ENCODE data around the gene ANXA6.
A peak's percentile ranks its signal among the peaks of the same experiment; 100 is the strongest.

ANXA6 gene

DNA sequence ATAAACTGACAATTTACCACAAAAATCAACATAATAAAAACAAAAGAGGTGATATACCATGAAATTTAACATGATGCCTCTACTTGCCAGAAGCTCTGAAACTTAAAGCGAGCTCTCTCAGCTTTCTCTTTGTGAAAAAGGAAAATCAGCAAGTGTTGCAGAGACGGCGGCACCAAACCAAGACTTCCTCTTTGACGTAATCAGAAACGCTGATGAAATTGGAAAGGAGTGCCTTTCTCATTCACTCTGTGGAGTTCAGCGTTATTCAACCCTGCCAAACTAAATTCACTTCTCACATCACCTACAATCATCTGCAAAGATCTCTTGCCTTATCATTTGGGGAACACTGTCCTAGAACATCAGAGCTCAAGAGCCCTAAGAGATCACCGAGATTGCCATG lies 32.2 kb downstream of the ANXA6 start:
- DNase-seq: no peak

DNA sequence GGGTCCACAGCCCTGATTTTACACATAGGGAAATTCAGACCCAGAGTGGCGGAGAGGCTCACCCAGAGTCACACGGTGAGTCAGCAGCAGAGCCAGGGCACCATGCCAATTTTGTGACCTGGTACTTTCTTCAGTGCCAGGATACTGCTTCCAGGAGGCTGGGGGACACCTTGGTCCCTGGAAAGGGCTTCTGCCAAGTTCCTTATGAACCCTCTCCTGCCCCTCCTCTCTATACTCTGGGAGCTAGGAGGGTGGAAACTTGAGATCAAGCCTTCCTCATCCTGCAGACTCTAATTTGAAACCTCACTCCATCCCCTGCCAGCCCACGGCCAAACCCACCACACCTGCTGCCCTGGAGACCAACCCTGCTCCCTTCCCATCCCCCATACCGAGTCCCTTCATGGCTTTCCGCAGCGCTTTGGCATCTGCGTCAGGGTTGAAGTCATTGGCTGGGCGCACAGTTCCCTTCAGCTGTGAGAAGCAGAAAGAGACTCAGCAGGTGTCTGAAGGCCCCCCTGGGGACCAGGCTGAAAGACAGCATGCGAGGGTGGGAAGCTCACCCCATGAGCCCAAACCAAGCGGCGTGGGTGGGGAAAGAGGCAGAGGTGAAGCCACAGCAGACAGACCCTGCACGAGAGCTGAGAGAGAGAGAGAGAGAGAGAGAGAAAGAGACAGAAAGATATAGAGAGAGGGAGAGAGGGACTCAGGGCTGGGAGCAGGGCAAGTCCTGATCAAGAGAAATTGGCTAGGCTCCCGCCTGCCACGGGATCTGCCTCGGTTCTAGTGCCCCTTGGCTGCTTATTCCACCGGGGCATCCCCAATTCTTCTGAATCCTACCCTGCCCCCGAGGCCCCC lies 33.5 kb downstream of the ANXA6 start:
- DNase-seq: peak; percentile 33

DNA sequence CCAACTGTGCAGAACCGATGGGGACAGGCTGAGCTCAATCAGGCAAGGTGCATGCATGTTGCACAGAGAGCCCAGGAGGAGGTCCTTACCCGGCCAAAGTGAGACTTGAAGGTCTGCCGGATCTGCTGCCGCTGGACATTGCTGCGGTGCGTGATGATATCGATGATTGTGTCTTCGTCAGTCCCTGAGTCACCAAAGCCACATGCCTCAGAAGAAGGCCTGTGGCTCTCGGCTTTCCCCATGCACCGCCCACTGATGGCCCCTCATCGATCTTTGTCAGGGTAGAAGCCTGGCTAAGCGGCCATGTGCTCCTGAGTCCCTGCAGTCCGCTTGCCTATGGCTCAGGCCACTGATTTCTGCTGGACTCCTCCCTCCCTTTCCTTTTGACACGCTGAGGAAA lies 34.8 kb downstream of the ANXA6 start:
- no peak for DNase-seq

DNA sequence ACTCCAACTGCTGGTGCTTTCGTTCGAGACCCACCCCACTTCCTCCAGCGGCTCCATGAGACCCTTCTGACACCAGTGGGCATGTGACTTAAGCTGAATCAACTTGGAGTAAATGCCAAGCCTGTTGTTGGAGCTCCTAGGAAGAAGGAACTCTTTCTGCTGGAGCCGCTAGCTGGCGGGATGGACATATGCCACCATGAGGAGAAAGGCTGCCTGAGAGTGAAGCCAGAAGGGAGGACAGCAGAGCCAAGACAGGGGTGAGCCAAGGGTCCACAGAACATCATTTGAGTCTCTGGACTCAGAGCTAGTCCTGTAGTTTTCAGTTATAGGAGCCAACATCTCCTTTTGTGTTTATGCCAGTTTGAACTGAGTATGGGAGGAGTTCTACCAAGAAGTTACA lies 35.9 kb downstream of the ANXA6 start:
- DNase-seq: no peak

DNA sequence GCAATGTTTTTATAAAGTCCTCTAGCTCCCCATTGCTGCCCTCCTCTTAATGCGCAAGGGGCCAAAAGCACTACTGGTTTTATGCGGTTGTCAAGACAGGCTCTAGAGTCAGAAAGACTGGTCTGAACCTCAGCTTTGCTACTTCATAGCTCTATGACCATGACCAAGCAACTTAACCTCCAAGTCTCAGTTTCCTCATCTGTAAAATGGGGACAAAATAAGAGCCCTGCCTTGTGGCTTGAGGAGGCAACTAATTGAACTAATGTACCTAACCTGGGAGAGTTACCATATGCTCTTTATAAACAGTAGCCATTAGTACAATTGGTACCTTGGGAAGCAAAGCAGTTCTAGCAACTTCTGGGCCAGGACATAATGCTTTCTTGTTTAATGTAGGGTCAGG lies 36.5 kb downstream of the ANXA6 start:
- DNase-seq: no peak

DNA sequence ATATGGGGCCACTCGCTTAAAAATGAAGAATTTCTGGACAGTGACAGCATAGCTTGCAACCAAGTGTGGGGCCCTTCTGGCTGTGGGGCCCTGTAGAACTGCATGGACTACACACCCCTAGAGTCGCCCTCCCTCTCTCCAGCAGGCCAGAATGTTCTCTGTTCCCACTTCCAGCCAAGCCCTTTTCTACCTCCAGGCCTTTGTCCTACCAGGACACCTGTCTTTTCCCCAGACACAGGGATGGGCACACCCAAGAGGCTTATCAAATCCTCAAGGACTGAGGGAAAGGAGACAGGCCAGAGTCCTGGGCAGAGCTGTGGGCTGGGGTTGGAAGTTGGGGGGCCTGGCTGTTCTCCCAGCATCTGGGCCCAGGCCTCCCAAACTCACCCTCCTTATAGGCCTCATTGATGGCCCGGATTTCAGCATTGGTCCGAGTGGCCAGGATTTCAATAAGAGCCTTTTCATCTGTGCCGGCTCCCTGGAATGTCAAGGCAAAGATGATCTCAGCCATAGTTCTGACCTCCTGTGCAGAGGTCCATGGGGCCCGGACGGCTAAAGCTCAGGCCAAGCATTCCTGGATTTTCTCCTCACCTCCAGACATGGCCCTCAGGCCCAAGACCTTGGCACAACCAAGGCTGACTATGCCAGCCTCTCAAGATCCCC lies 38.5 kb downstream of the ANXA6 start:
- DNase-seq: no peak

DNA sequence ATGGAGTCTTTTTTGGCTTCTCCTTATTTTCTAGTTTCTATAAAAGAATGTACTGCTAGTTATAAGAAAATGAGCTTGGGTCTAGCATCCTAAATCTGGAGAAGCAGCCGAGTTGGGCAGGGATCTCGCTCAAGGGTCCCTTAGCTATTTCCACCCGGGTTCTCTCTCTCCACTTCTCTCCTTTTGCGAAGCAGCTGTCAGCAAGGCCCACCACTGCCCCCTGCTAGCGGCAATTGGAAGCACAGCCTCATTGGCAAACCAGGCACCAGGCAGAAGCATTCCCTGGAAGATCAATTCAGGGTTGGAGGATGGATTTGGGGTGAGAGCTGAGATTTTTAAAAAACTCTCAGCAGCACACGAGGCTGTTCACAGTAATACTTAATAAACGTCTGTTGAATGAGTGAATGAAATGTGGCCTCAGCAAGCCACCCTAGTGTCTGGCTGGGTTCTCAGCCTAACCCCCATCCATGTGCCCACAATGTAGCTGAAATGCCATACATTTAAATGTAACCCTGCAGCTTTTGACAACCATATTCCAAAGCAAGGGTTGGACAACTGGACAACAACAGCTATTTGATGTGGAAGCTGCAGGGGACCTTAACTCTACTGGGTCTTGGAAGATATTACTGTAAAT lies 42.2 kb downstream of the ANXA6 start:
- peak; percentile 71 for DNase-seq

DNA sequence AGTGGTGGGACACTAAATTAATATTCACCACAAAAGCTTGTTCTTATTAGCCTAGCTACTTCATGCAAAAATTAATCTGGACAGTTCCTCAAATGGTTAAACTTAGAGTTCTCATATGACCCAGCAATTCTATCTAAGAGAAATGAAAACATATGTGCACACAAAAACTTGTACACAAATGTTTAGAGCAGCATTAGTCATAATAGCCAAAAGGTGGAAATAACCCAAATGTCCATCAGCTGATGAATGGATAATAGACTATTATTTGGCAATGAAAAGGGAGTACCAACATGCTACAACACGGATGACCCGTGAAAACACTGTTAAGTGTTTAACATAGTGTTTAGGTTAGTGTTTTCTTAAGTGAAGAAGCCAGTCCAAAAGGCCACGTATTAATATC lies 43.9 kb downstream of the ANXA6 start:
- no peak for DNase-seq

DNA sequence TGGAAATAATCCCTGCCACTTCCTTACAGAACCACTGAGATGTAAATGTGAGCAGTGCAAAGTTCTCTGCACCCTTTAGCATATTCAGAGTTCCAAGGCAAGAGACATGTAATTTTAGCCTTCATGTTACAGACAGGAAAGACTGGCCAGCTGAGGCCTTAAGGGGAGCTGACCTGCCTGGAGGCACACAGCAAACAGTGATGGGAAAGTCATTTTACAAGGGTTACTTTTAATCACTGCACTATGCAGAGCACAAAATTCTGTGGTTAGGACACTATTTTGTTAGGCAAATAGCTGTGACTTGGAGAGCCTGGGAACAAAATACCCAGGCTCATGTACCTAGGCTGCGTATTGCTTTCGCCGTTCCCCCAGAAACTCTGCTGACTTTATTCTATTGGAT lies 46.6 kb downstream of the ANXA6 start:
- DNase-seq: no peak

DNA sequence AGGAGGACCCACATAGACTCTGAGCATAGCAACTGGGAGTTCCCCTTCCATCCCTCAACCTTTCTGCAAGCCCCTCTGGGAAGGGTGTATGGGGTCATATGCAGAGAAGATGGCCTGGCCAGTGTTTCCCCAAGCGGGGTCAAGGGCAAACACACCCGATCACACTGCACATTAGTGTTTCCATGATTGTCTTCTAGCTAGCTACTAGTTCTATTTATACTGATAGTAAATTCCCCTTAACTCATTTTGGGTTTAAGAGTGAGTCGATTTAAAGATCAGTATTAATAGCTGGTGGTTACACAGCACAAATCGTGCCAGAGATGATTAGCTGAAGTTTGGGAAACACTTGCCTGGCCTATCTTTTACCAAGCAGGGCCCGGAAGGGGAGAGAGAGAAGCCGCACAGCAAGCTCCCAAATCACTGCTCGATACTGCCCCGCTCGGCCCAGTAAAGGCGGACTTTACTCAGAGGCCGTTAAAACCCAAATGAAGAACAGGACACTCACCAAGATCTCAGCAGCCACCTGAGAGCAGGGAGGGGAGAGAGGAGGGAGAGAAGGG lies 47.4 kb downstream of the ANXA6 start:
- no peak for DNase-seq

DNA sequence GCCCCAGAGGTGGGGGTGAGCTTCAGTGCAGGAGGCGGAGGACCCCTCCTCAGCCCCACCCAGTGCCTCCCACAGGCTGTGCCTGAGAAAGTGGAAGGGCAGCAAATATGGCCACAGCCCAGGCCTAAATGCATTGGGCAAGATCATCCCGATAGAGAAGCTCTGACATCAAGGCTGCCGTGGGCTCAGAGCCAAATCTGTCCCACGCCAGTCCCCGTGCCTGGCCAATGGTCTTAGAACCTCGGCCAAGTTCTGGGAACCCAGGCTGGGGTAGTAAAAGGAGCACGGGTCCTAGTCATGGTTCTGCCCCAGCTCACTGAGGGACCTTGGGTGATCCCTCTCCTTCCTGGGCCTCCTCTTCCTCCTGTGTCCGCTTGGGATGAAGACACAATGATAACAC lies 49.0 kb downstream of the ANXA6 start:
- no peak for DNase-seq

DNA sequence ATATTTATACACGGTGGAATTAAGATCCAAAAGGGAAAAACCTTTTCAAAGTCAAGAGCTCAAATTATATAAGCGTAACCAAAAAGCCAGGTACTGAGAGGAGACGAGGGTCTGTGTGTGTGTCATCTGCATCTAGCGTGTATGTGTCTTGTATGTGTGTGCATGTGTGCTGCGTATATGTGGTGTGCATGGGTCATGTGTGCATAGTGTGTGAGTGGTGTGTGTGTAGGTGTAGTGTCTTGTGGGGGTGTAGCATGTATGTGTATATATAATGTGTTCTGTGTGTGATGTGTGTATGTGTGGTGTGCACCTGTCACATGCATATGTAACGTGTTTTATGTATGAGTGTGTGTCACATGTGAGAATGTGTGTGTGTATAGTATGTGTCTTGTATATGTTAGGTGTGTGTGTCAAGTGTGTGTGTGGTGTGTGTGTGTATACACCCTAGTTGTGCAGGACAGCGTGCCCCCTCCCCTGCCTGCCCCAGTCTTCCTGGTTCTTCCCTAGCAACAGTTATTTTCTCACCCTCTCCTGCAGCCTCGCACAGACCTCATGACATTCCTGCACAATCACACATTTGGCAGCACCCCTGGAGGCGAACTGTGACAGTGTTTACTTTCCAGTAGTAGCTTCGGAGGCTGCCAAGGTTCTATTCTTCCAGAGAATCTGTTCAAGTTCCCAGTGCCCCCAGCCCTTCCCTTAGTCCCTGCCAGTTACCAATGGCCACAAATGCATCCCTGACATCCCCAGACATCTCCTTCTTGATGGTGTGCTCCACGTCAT lies 49.6 kb downstream of the ANXA6 start:
- no peak for DNase-seq

DNA sequence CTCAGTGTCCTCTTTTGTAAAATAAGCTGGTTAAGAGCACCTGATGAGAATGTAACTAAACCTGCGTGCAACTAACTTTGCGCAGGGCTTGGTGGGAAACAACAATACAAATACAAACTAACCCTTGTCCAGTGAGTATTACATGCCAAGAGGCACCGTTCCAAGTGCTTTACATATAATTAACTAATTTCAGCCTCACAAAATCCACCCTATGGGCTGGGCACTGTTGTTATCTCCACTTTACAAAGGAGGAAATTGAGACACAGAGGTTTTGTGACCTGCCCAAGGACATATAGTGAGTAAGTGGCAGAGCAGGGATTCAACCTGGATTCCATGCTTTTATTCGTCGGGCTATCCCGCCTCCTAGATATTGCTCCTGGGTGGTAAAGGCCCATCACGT lies 50.5 kb downstream of the ANXA6 start:
- DNase-seq: no peak

DNA sequence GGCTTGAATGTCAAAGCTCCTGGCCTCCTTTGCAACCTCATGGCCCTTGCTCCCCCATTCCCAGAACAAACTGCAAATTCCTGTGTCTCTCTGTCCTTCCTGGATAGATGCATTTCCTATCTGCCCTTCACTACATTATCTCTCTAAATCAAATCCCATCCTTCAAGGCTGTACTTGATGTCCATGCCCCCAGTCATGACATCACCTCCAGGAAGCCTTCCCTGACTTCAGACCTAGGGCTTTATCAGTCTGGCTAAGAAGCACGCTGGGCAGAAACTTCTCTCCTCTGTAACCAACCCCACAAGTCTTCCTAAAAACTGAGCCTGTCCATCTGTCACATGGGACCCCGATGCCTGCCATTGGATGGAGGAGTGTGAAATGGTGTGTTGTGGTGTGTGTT lies 51.1 kb downstream of the ANXA6 start:
- DNase-seq: no peak

DNA sequence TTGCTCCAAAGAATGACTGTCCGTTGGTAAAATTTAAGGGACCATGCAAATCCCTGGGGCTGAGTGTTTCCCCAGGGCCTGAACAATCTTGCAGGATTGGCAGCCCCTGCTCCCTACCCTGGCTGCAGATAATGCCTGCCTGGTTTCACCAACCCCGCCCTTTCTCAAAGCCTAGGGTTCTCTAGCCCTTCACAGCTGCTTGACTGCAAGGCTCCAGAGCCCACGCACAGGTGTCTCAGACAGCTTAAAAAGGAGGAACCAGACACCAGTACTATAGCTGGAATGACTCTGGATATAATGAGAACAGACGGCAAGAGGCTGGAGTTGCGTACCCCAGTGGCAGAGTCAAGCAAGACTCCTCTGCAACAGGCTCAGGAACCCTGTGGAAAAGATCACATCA lies 51.5 kb downstream of the ANXA6 start:
- DNase-seq: no peak

DNA sequence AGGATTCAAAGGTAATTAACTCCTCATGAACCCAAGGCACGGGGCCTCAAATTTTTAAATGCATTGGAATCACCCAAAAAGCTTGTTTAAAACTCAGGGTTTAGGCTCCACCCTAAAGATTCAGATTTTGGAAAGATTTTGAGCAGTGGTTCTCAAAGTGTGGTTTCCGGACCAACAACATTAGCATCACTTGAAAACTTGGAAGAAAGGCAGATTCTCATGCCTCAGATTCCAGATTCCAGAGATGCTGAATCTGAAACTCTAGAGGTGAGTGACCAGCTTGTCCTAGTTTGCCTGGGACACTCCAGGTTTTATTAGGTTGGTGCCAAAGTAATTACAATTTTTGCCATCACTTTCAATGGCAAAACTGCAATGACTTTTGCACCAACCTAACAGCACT lies 52.0 kb downstream of the ANXA6 start:
- no peak for DNase-seq

DNA sequence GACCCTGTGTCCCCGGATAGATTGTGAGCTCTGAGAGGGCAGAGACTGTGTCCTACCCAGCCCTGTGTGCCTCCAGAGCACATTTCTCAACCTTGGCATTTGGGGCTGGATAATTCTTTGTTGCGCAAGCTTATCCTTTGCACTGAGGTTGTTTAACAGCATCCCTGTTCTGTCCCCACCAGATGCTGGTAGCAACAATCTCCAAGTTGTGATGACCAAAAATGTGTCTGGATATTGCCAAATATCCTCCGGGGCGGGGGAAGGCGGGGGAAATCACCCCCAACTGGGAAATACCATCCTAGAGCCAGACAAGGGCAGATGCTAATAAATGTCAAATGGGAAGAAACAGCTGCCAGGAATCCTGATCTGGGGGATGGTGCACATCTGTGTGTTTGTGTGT lies 52.8 kb downstream of the ANXA6 start:
- no peak for DNase-seq

DNA sequence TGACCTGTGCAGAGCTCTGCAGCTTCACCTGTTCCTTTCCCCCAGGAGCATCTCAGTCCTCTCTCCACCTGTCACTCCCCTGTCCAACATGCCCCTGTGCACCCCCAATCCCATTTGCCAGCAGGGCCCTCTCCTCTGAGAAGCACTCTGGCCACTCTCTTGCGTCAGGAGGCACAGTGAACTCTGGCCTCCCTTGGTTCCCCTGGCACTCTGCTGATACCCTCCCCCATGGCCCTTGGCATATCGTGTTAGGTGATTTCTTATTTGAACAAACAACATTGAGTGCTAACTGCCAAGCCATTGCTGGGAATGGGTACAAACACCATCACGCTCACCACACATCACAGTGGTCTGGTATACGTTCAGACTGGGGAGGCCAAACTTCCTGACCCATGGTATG lies 55.8 kb downstream of the ANXA6 start:
- no peak for DNase-seq

DNA sequence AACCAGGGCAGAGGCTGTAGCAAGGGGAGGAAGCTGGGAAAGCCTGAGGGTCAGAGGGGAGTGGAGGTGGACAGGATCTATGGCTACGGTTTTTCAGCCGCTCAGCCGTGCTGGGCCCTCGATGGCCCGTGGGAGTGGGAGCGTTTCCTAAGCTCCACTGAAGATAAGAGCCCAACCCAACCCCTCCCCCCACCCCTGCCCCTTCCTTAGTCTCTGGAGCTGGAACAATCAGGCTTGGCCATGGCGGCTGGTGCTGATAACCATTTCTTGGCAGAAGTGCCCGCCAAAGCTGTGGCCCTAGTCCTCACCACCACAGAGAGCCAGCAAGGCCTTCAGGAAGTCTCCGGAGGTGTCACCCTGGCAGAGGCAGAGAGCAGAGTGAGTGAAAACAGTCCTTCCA lies 56.4 kb downstream of the ANXA6 start:
- DNase-seq: no peak

DNA sequence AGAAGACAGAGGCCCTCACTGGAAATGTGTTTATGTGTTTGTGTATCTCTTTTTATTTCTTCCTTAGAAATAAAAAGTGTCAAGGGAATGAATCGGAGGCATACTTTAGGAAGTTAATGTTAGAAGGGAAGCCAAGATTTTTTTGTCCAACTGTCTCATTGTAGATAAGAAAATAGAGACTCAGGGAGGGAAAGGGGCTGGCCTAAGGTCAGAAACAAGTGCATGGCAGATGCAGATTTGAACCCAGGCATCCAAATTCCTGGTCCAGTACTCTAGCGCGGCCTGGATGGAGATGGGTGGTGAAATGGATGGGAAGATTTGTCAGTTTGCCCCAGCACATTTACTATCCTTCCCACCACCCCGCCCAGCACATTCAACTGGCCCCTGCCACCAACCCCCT lies 56.9 kb downstream of the ANXA6 start:
- no peak for DNase-seq

DNA sequence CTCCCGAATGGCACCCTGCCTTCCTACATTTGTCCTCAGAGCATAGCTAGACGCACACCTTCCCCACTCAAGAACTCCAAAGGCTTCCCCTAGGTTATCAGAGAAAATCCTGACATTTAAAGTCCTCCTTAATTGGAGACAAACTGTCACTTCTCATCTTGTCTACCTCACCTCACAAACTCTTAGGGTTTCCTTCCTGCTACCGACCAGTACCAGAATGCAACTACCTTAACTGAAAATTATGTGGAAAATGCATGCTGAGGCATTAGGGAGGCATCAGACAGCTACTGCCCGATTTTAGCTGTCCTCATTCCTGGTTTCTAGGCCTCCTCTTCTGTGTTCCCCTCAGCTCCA lies 58.8 kb downstream of the ANXA6 start:
- DNase-seq: no peak

DNA sequence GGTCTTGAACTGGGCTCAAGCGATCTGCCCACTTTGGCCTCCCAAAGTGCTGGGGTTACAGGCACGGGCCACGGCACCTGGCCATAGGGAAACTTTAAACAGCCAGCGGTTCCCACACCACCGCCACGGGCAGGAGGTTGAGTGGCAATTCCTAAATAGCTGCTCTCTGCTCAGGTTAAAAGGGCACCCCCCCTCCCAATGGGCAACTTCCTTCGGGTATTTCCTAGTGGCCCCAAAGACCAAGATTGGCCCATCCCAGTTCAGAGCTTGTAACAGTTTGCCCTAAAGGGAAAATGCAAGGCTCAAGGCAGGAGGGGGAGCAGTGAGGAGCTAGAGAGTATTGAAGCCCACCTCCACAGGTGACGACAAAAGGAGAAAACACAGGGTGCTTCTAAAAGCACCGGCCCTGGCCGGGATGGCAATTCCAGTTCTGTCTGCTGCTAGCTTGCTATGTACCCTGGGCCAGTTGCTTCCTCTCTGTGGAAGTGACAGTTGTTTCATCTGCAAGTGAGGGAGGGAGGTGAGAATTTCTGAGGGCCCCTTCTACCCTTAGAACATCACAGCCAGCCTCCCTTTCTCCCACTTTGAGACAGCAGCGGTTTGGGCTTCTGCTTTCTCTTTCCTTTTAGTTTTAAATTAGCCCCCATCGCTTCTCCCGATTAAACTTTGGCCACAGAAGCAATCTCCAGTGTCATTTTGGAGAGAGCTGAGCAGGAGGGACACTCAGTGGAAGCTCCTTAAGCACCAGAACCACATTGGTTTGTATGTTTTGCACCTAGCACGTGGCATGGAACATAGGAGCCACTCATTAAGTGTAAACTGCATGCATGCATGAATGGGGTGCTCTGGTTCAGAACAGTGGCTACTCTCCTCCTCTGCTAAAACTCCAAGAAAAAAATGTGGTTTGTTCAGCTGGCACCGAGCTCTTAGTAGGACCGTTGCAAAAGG lies 59.5 kb downstream of the ANXA6 start:
- DNase-seq: no peak
